SH-SY5Y (cell line): Measurements from ENCODE around the gene TCF4.

Source experiments
- GATA2 ChIP-seq: IDR thresholded peaks from 2 replicates; pipeline ENCODE4 v1.6.1; 2011; ENCODE audit warnings: mild to moderate bottlenecking, low read depth, low read length
- GATA3 ChIP-seq: IDR thresholded peaks from 2 replicates; pipeline ENCODE4 v1.6.1; 2011; ENCODE audit warnings: low read depth, mild to moderate bottlenecking, low read length, moderate library complexity

- TF ChIP-seq GATA2, result no peak
- no peak for TF ChIP-seq GATA3
Observed at GRCh38 chr18:55328301-55328700, 259.7 kb downstream of the TCF4 start.
